Measurements from ENCODE around the gene PRKN.

Gene PRKN

GRCh38 chr6:161415302-161415855, 1312.2 kb downstream of the PRKN start:
- DNase-seq = no peak

- no peak for DNase-seq
These were observed 1312.9 kb downstream of the PRKN start for GRCh38 chr6:161414707-161415106.

- DNase-seq = no peak
These were observed 1313.4 kb downstream of the PRKN start for GRCh38 chr6:161414180-161414579.

GRCh38 chr6:161413355-161413771, 1314.2 kb downstream of the PRKN start:
- DNase-seq = no peak

- no peak for DNase-seq
These were observed 1314.8 kb downstream of the PRKN start for GRCh38 chr6:161412795-161413194.

- no peak for DNase-seq
These were observed 1316.2 kb downstream of the PRKN start for GRCh38 chr6:161411265-161411944.

- no peak for DNase-seq
These were observed 1316.8 kb downstream of the PRKN start for GRCh38 chr6:161410736-161411135.

- DNase-seq = no peak
These were observed 1317.5 kb downstream of the PRKN start for GRCh38 chr6:161410076-161410475.

GRCh38 chr6:161409353-161409752, 1318.2 kb downstream of the PRKN start:
- DNase-seq = no peak

GRCh38 chr6:161408041-161408440, 1319.5 kb downstream of the PRKN start:
- DNase-seq = no peak

GRCh38 chr6:161407581-161407980, 1320.0 kb downstream of the PRKN start:
- DNase-seq = no peak

- DNase-seq = no peak
These were observed 1320.5 kb downstream of the PRKN start for GRCh38 chr6:161407115-161407514.

GRCh38 chr6:161406646-161407045, 1320.9 kb downstream of the PRKN start:
- no peak for DNase-seq

GRCh38 chr6:161405418-161405817, 1322.1 kb downstream of the PRKN start:
- DNase-seq = no peak

- DNase-seq = no peak
These were observed 1323.8 kb downstream of the PRKN start for GRCh38 chr6:161403717-161404116.

- DNase-seq = no peak
These were observed 1325.8 kb downstream of the PRKN start for GRCh38 chr6:161401587-161402309.

- no peak for DNase-seq
These were observed 1326.9 kb downstream of the PRKN start for GRCh38 chr6:161400671-161401070.

GRCh38 chr6:161396539-161396938, 1331.0 kb downstream of the PRKN start:
- no peak for DNase-seq

GRCh38 chr6:161395716-161396231, 1331.8 kb downstream of the PRKN start:
- DNase-seq = no peak

GRCh38 chr6:161394437-161394836, 1333.1 kb downstream of the PRKN start:
- DNase-seq = no peak

- peak; percentile 24 for DNase-seq
These were observed 1333.7 kb downstream of the PRKN start for GRCh38 chr6:161393839-161394364.

- no peak for DNase-seq
These were observed 1334.3 kb downstream of the PRKN start for GRCh38 chr6:161393292-161393691.

- DNase-seq = no peak
These were observed 1337.8 kb downstream of the PRKN start for GRCh38 chr6:161389756-161390155.

- DNase-seq = no peak
These were observed 1343.6 kb downstream of the PRKN start for GRCh38 chr6:161383951-161384350.

Measured in GF-D8 (cell line).